Fibroblast of lung (primary cell): ENCODE measurements around the gene COQ10B. TPM values are rescaled to one million over a fixed set of nuclear protein-coding genes. Genes with fewer than 3 reads are reported as not detected.

ENCODE experiments used
- DNase-seq, 2 donors: peaks; one replicate each; pipeline versions ENCODE4 v3.0.0 to v3.0.0-alpha.2; 2010; ENCODE audit warnings: low read depth in 2 of 2
- H2AFZ ChIP-seq: 2 replicates; pipeline ENCODE4 v1.5.1; 2012; ENCODE audit warnings: low read length, control low read depth, inconsistent platforms
- H3K27ac ChIP-seq: 2 replicates; pipeline ENCODE4 v1.5.1; 2011; ENCODE audit warnings: low read length, control low read depth; ENCODE audit not compliant: insufficient read depth
- H3K27me3 ChIP-seq: 2 replicates; pipeline ENCODE4 v1.5.1; 2011; ENCODE audit warnings: mild to moderate bottlenecking, low read length; ENCODE audit not compliant: control insufficient read depth, insufficient read depth
- H3K36me3 ChIP-seq: 2 replicates; pipeline ENCODE4 v1.5.1; 2011; ENCODE audit warnings: low read length; ENCODE audit not compliant: control insufficient read depth, insufficient read depth
- H3K4me1 ChIP-seq: 2 replicates; pipeline ENCODE4 v1.5.1; 2011; ENCODE audit warnings: low read length; ENCODE audit not compliant: control insufficient read depth, insufficient read depth; ENCODE audit errors: extremely low read depth
- H3K4me2 ChIP-seq: 2 replicates; pipeline ENCODE4 v1.5.1; 2011; ENCODE audit warnings: low read length, control low read depth; ENCODE audit not compliant: insufficient read depth; ENCODE audit errors: extremely low read depth
- H3K4me3 ChIP-seq, 4 experiments: fragments of 200-600 bp in 1 of 4; sonication (generic) in 1 of 4; replicated peaks in 1 of 4; 2 replicates each; pipeline ENCODE4 v1.5.1; 2011 to 2016; ENCODE audit warnings: low read length in 4 of 4, low read depth in 3 of 4, mild to moderate bottlenecking in 3 of 4, control low read depth in 2 of 4, inconsistent platforms in 1 of 4, mixed read lengths in 1 of 4; ENCODE audit not compliant: insufficient read depth in 1 of 4; ENCODE audit errors: control extremely low read depth in 1 of 4
- H3K79me2 ChIP-seq: 2 replicates; pipeline ENCODE4 v1.5.1; 2012; ENCODE audit warnings: mild to moderate bottlenecking, low read length, inconsistent platforms; ENCODE audit not compliant: control insufficient read depth, insufficient read depth
- H3K9ac ChIP-seq: 2 replicates; pipeline ENCODE4 v1.5.1; 2011; ENCODE audit warnings: mild to moderate bottlenecking, low read length, control low read depth; ENCODE audit not compliant: insufficient read depth
- H3K9me3 ChIP-seq: 2 replicates; pipeline ENCODE4 v1.5.1; 2012; ENCODE audit warnings: low read depth, low read length; ENCODE audit not compliant: control insufficient read depth, insufficient read depth
- H4K20me1 ChIP-seq: 2 replicates; pipeline ENCODE4 v1.5.1; 2011; ENCODE audit warnings: low read length; ENCODE audit not compliant: control insufficient read depth, insufficient read depth; ENCODE audit errors: extremely low read depth
- EZH2 ChIP-seq: IDR thresholded peaks from 2 replicates; pipeline ENCODE4 v1.5.1; 2012; ENCODE audit warnings: low read length, control low read depth, mild to moderate bottlenecking; ENCODE audit errors: missing control alignments
- polyA plus RNA-seq, 2 donors: library from polyadenylated mRNA; depleted of rRNA in 1 of 2; stranded (reverse) in 1 of 2; unstranded in 1 of 2; fragments of >200 nt; gene quantifications; 2 replicates each; pipeline ENCODE4 v1.2.1, GENCODE V29; 2011 to 2012; ENCODE audit warnings: missing spikeins in 1 of 2
- total RNA-seq: library from RNA; depleted of rRNA; stranded (reverse); fragments of >200 nt; gene quantifications from 2 replicates; pipeline ENCODE4 v1.2.1, GENCODE V29; 2014
- TF ChIP-seq, protein P1 (sequence below), 2 donors: IDR thresholded peaks in 1 of 2; conservative IDR thresholded peaks in 1 of 2; 1 replicate in 1 of 2; 2 replicates in 1 of 2; pipeline ENCODE4 v1.5.1; 2011 to 2012; ENCODE audit warnings: low read length in 2 of 2, control low read depth in 1 of 2, inconsistent platforms in 1 of 2, low read depth in 1 of 2, mild to moderate bottlenecking in 1 of 2

Gene COQ10B
- total and polyA plus RNA-seq, 2 donors (not counting 1 experiment from before 2014, with no cell fraction given): 11.6 to 41.9 TPM

DNA sequence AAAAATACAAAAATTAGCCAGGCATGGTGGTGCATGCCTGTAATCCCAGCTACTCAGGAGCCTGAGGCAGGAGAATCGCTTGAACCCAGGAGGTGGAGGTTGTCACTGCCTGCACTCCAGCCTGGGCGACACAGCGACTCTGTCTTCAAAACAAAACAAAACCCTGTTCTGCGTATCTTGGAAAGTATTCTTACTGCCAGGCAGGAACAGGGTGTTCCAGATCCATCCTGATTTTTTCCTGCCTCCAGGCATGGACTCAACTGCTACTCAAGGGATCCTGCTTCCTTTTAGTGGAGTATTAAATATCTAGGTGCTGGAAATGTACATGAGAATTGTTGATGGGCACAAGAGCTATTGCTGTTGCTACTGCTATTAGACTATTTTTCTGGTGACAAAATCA, 34.0 kb downstream of the COQ10B start:
- H4K20me1 ChIP-seq: no peaks in the 10 kb centered on the region
- DNase-seq: no peak
- no peak overlapping the region for H3K4me3 ChIP-seq
- no peak overlapping the region for H3K27ac ChIP-seq
- no peaks in the 10 kb centered on the region for H3K9me3 ChIP-seq
- H3K79me2 ChIP-seq: no peaks in the 10 kb centered on the region
- H3K27me3 ChIP-seq: no peaks in the 10 kb centered on the region
- no peak for TF ChIP-seq EZH2
- TF ChIP-seq, protein P1, sequence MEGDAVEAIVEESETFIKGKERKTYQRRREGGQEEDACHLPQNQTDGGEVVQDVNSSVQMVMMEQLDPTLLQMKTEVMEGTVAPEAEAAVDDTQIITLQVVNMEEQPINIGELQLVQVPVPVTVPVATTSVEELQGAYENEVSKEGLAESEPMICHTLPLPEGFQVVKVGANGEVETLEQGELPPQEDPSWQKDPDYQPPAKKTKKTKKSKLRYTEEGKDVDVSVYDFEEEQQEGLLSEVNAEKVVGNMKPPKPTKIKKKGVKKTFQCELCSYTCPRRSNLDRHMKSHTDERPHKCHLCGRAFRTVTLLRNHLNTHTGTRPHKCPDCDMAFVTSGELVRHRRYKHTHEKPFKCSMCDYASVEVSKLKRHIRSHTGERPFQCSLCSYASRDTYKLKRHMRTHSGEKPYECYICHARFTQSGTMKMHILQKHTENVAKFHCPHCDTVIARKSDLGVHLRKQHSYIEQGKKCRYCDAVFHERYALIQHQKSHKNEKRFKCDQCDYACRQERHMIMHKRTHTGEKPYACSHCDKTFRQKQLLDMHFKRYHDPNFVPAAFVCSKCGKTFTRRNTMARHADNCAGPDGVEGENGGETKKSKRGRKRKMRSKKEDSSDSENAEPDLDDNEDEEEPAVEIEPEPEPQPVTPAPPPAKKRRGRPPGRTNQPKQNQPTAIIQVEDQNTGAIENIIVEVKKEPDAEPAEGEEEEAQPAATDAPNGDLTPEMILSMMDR (conservative IDR thresholded peaks at IDR 0.05 in 1 of 2, IDR thresholded peaks at IDR 0.05 in 1 of 2; ENCODE audit: low read depth in 1 of 2, low read length in 2 of 2): no peak
- H3K9ac ChIP-seq: no peak overlapping the region
- H3K4me2 ChIP-seq: no peak overlapping the region
- no peaks in the 10 kb centered on the region for H3K4me1 ChIP-seq
- H2AFZ ChIP-seq: no peak overlapping the region
- peaks cover 7% of the 10 kb centered on the region for H3K36me3 ChIP-seq

DNA sequence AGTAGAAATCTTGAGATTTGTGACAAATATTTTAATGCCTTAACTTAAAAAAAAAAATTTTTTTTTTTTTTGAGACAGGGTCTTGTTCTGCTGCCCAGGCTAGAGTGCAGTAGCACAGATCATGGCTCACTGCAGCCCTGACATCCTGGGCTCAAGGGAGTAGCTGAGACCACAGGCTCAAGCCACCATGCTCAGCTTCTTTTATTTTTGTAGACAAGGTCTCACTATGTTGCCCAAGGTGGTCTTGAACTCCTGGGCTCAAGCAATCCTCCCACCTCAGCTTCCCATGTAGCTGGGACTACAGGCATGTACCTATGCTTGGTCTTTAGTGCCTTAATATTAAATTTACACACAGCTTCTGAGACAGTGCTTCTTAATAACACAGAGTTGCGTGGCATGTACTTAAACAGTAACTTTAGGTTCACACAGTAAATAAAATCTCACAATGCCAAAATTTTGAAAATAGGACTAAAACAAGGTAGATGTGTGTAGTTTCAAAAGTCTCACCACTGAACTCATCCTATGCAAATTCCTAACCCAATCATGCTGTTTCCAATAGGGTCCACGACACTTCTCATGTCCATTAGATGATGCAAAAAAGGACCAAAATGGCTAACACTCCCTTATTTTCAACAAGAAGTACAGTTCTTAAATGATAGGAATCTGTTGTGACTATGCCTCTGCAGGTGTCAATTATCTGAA, 42.2 kb downstream of the COQ10B start:
- no peak overlapping the region for H3K9ac ChIP-seq
- no peak overlapping the region for H3K4me2 ChIP-seq
- no peak for DNase-seq
- peaks cover 51% of the 10 kb centered on the region for H3K79me2 ChIP-seq
- no peaks in the 10 kb centered on the region for H4K20me1 ChIP-seq
- no peaks in the 10 kb centered on the region for H3K9me3 ChIP-seq
- H3K27ac ChIP-seq: no peak overlapping the region
- H3K4me1 ChIP-seq: peaks cover 4% of the 10 kb centered on the region
- H3K4me3 ChIP-seq: no peak overlapping the region
- H3K36me3 ChIP-seq: peaks cover 11% of the 10 kb centered on the region
- H2AFZ ChIP-seq: no peak overlapping the region
- no peak for TF ChIP-seq EZH2
- TF ChIP-seq, protein P1 (conservative IDR thresholded peaks at IDR 0.05 in 1 of 2, IDR thresholded peaks at IDR 0.05 in 1 of 2; ENCODE audit: low read depth in 1 of 2, low read length in 2 of 2): no peak
- no peaks in the 10 kb centered on the region for H3K27me3 ChIP-seq

DNA sequence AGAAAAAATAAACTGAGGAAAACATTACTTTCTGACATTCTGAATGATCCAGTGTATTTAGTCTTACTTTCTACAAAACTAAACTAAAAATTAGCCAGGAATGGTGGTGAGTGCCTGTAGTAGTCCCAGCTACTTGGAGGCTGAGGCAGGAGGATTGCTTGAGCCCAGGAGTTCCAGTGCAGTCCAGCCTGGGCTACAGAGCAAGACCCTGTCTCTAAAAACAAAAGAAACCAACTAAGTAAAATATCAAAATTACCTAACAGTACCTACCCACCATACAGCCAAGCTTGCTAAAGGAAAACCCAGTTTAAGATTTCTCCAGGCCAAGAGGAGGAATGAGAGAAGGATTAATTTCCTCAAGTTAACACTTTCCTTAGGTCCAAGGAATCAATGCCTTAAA, 43.3 kb downstream of the COQ10B start:
- peak overlapping the region in 1 of 4 experiments; percentile 96 for H3K4me3 ChIP-seq
- TF ChIP-seq EZH2: no peak
- TF ChIP-seq, protein P1 (conservative IDR thresholded peaks at IDR 0.05 in 1 of 2, IDR thresholded peaks at IDR 0.05 in 1 of 2; ENCODE audit: low read depth in 1 of 2, low read length in 2 of 2): no peak
- no peaks in the 10 kb centered on the region for H3K27me3 ChIP-seq
- H3K9me3 ChIP-seq: no peaks in the 10 kb centered on the region
- H3K9ac ChIP-seq: no peak overlapping the region
- H3K79me2 ChIP-seq: peaks cover 62% of the 10 kb centered on the region
- DNase-seq: no peak
- H3K36me3 ChIP-seq: peaks cover 8% of the 10 kb centered on the region
- no peaks in the 10 kb centered on the region for H4K20me1 ChIP-seq
- peak overlapping the region; percentile 42 for H3K4me2 ChIP-seq
- no peak overlapping the region for H2AFZ ChIP-seq
- no peak overlapping the region for H3K27ac ChIP-seq
- peaks cover 4% of the 10 kb centered on the region for H3K4me1 ChIP-seq
